GM19397 (cell line): ENCODE results near the gene NOTCH2.
"Not testable (repeated sequence)": the region's sequence is repeated elsewhere in the genome, so short reads cannot be mapped to it uniquely, and the experiment has no call there.

Experiments used
- ATAC-seq: cut with Tn5 transposase; IDR thresholded peaks from one replicate; pipeline ENCODE4 v1.9.1; 2021; ENCODE audit warnings: mild to moderate bottlenecking, moderate library complexity; ENCODE audit not compliant: unreplicated experiment

NOTCH2 gene

GRCh38 chr1:120069067-120069919 lies at the start of gene NOTCH2:
Gene NOTCH2, minus strand, starts transcription at chr1:120069662. Its CDS starts 256 bp downstream, at chr1:120069406.
- ATAC-seq = not testable (repeated sequence)

- not testable (repeated sequence) for ATAC-seq
Measured at GRCh38 chr1:120117371-120118177, 48.1 kb upstream of the NOTCH2 start.

GRCh38 chr1:120116094-120116493 lies 46.6 kb upstream of the NOTCH2 start:
- ATAC-seq = not testable (repeated sequence)

- not testable (repeated sequence) for ATAC-seq
Measured at GRCh38 chr1:120113134-120113533, 43.7 kb upstream of the NOTCH2 start.

GRCh38 chr1:120112212-120112611 lies 42.8 kb upstream of the NOTCH2 start:
- not testable (repeated sequence) for ATAC-seq

GRCh38 chr1:120111771-120112170 lies 42.3 kb upstream of the NOTCH2 start:
- ATAC-seq = not testable (repeated sequence)

GRCh38 chr1:120111008-120111407 lies 41.5 kb upstream of the NOTCH2 start:
- ATAC-seq = not testable (repeated sequence)

- ATAC-seq = not testable (repeated sequence)
Measured at GRCh38 chr1:120109656-120110055, 40.2 kb upstream of the NOTCH2 start.

- not testable (repeated sequence) for ATAC-seq
Measured at GRCh38 chr1:120109180-120109579, 39.7 kb upstream of the NOTCH2 start.

GRCh38 chr1:120105288-120105687 lies 35.8 kb upstream of the NOTCH2 start:
- ATAC-seq = not testable (repeated sequence)

GRCh38 chr1:120103768-120104167 lies 34.3 kb upstream of the NOTCH2 start:
- ATAC-seq = not testable (repeated sequence)

GRCh38 chr1:120101593-120101992 lies 32.1 kb upstream of the NOTCH2 start:
- not testable (repeated sequence) for ATAC-seq

GRCh38 chr1:120100590-120100989 lies 31.1 kb upstream of the NOTCH2 start:
- ATAC-seq = not testable (repeated sequence)

- not testable (repeated sequence) for ATAC-seq
Measured at GRCh38 chr1:120098986-120099759, 29.7 kb upstream of the NOTCH2 start.

- not testable (repeated sequence) for ATAC-seq
Measured at GRCh38 chr1:120096981-120097545, 27.6 kb upstream of the NOTCH2 start.

GRCh38 chr1:120093548-120094181 lies 24.2 kb upstream of the NOTCH2 start:
- not testable (repeated sequence) for ATAC-seq

- not testable (repeated sequence) for ATAC-seq
Measured at GRCh38 chr1:120092232-120093218, 23.1 kb upstream of the NOTCH2 start.

GRCh38 chr1:120090830-120091229 lies 21.4 kb upstream of the NOTCH2 start:
- ATAC-seq = not testable (repeated sequence)

- ATAC-seq = not testable (repeated sequence)
Measured at GRCh38 chr1:120087959-120088358, 18.5 kb upstream of the NOTCH2 start.
